ENCODE results near the gene HS6ST3.
"Not testable (repeated sequence)": the region's sequence is repeated elsewhere in the genome, so short reads cannot be mapped to it uniquely, and the experiment has no call there.

HS6ST3 gene

GRCh38 chr13:96473526-96474180 is 383.7 kb downstream of the HS6ST3 start:
- DNase-seq: no peak

GRCh38 chr13:96474181-96474557 is 384.3 kb downstream of the HS6ST3 start:
- no peak for DNase-seq

GRCh38 chr13:96475103-96475502 is 385.2 kb downstream of the HS6ST3 start:
- no peak for DNase-seq

- no peak for DNase-seq
Observed at GRCh38 chr13:96481482-96481881, 391.6 kb downstream of the HS6ST3 start.

- DNase-seq: no peak
Observed at GRCh38 chr13:96490496-96490989, 400.6 kb downstream of the HS6ST3 start.

GRCh38 chr13:96491103-96491502 is 401.2 kb downstream of the HS6ST3 start:
- no peak for DNase-seq

- no peak for DNase-seq
Observed at GRCh38 chr13:96492766-96493165, 402.9 kb downstream of the HS6ST3 start.

GRCh38 chr13:96499656-96500055 is 409.7 kb downstream of the HS6ST3 start:
- DNase-seq: no peak

- no peak for DNase-seq
Observed at GRCh38 chr13:96500953-96501352, 411.0 kb downstream of the HS6ST3 start.

GRCh38 chr13:96503481-96503880 is 413.6 kb downstream of the HS6ST3 start:
- no peak for DNase-seq

- no peak for DNase-seq
Observed at GRCh38 chr13:96511587-96511986, 421.7 kb downstream of the HS6ST3 start.

GRCh38 chr13:96519380-96519779 is 429.5 kb downstream of the HS6ST3 start:
- no peak for DNase-seq

- DNase-seq: not testable (repeated sequence)
Observed at GRCh38 chr13:96524398-96525020, 434.6 kb downstream of the HS6ST3 start.

- DNase-seq: no peak
Observed at GRCh38 chr13:96525715-96526114, 435.8 kb downstream of the HS6ST3 start.

GRCh38 chr13:96527497-96527896 is 437.6 kb downstream of the HS6ST3 start:
- DNase-seq: no peak

GRCh38 chr13:96532804-96533203 is 442.9 kb downstream of the HS6ST3 start:
- DNase-seq: no peak

- DNase-seq: no peak
Observed at GRCh38 chr13:96533408-96533807, 443.5 kb downstream of the HS6ST3 start.

- DNase-seq: no peak
Observed at GRCh38 chr13:96539791-96540190, 449.9 kb downstream of the HS6ST3 start.

GRCh38 chr13:96540670-96541069 is 450.8 kb downstream of the HS6ST3 start:
- DNase-seq: no peak

GRCh38 chr13:96542986-96543385 is 453.1 kb downstream of the HS6ST3 start:
- DNase-seq: no peak

GRCh38 chr13:96544957-96545356 is 455.1 kb downstream of the HS6ST3 start:
- DNase-seq: no peak

- no peak for DNase-seq
Observed at GRCh38 chr13:96546463-96546862, 456.6 kb downstream of the HS6ST3 start.

- DNase-seq: no peak
Observed at GRCh38 chr13:96551546-96551945, 461.6 kb downstream of the HS6ST3 start.

GRCh38 chr13:96552559-96552958 is 462.7 kb downstream of the HS6ST3 start:
- DNase-seq: no peak

- DNase-seq: no peak
Observed at GRCh38 chr13:96553796-96554195, 463.9 kb downstream of the HS6ST3 start.

Measured in NCI-H2107 (cell line).